PC-9 (cell line): ENCODE measurements around the gene NAPB. TPM values are rescaled to one million over a fixed set of nuclear protein-coding genes. Genes with fewer than 3 reads are reported as not detected.

Source experiments
- BruUV-seq: library from RNA; stranded (reverse); fragments of 400-500 nt; replicated peaks from 2 replicates; lab custom pipeline; 2021; lab: Mats Ljungman, UMichigan
- CTCF ChIA-PET: fragments of 300-600 bp; sonication (Branson Sonifier 250); formaldehyde crosslinking; loops from one replicate; lab custom pipeline; 2022; ENCODE audit warnings: antibody characterized with exemption; lab: Charles Lee
- POLR2A ChIA-PET: fragments of 300-600 bp; sonication (Branson Sonifier 250); formaldehyde crosslinking; loops from one replicate; lab custom pipeline; 2022; ENCODE audit warnings: antibody characterized with exemption; ENCODE audit not compliant: unreplicated experiment; lab: Charles Lee
- DNase-seq, 2 experiments: peaks; one replicate each; pipeline versions ENCODE4 v3.0.0 to v3.0.0-alpha.2; 2015 to 2022; ENCODE audit warnings: mixed read lengths in 1 of 2
- H2AFZ ChIP-seq: fragments of 200-600 bp; sonication (generic); 2 replicates; pipeline ENCODE4 v1.8.1; 2017; ENCODE audit warnings: antibody characterized with exemption
- H3F3A ChIP-seq: fragments of 200-600 bp; sonication (generic); 2 replicates; pipeline ENCODE4 v1.8.1; 2017; ENCODE audit warnings: antibody characterized with exemption, mild to moderate bottlenecking, low read depth; ENCODE audit not compliant: insufficient read depth
- H3K27ac ChIP-seq: fragments of 200-600 bp; sonication (generic); 2 replicates; pipeline ENCODE4 v1.6.1; 2016; ENCODE audit warnings: mixed run types
- H3K27me3 ChIP-seq: fragments of 200-600 bp; sonication (generic); 2 replicates; pipeline ENCODE4 v1.6.1; 2016; ENCODE audit warnings: low read depth, mixed run types; ENCODE audit not compliant: insufficient read depth
- H3K36me3 ChIP-seq: fragments of 200-600 bp; sonication (generic); 2 replicates; pipeline ENCODE4 v1.6.1; 2016; ENCODE audit warnings: low read depth, mixed run types
- H3K4me1 ChIP-seq: fragments of 200-600 bp; sonication (generic); replicated peaks from 2 replicates; pipeline ENCODE4 v1.6.1; 2016; ENCODE audit warnings: mixed run types; ENCODE audit not compliant: insufficient read depth
- H3K4me2 ChIP-seq: fragments of 200-600 bp; sonication (generic); 2 replicates; pipeline ENCODE4 v1.6.1; 2017; ENCODE audit warnings: mixed run types
- H3K4me3 ChIP-seq: fragments of 200-600 bp; sonication (generic); 2 replicates; pipeline ENCODE4 v1.6.1; 2016; ENCODE audit warnings: mixed run types
- H3K79me2 ChIP-seq: fragments of 200-600 bp; sonication (generic); 2 replicates; pipeline ENCODE4 v1.6.1; 2017; ENCODE audit warnings: low read depth, mixed run types
- H3K9me2 ChIP-seq: fragments of 200-600 bp; sonication (generic); 2 replicates; pipeline ENCODE4 v1.8.1; 2017; ENCODE audit warnings: mild to moderate bottlenecking; ENCODE audit not compliant: insufficient read depth
- H3K9me3 ChIP-seq: fragments of 200-600 bp; sonication (generic); 2 replicates; pipeline ENCODE4 v1.8.1; 2016; ENCODE audit warnings: low read depth; ENCODE audit not compliant: insufficient read depth
- H4K20me1 ChIP-seq: fragments of 200-600 bp; sonication (generic); 2 replicates; pipeline ENCODE4 v1.8.1; 2017; ENCODE audit not compliant: insufficient read depth
- EZH2 ChIP-seq: fragments of 200-600 bp; sonication (generic); IDR thresholded peaks from 2 replicates; pipeline ENCODE4 v1.8.0; 2017; ENCODE audit warnings: antibody characterized with exemption, low read depth
- intact Hi-C: fragments of 100-400 bp; cut with micrococcal nuclease; formaldehyde crosslinking; loops from one replicate; pipeline ENCODE4 v1.10.0; 2022; ENCODE audit not compliant: unreplicated experiment
- total RNA-seq: library from RNA; stranded (reverse); gene quantifications from 2 replicates; pipeline ENCODE4 v1.2.3, GENCODE V29; 2021
- TF ChIP-seq, protein P1 (sequence below): fragments of 200-600 bp; sonication (generic); conservative IDR thresholded peaks from 2 replicates; pipeline ENCODE4 v1.6.1; 2017; ENCODE audit warnings: mixed run types, antibody characterized with exemption, mild to moderate bottlenecking, moderate library complexity

NAPB gene
- total RNA-seq, 1 experiment from 2014 or later = 16.5 TPM

DNA sequence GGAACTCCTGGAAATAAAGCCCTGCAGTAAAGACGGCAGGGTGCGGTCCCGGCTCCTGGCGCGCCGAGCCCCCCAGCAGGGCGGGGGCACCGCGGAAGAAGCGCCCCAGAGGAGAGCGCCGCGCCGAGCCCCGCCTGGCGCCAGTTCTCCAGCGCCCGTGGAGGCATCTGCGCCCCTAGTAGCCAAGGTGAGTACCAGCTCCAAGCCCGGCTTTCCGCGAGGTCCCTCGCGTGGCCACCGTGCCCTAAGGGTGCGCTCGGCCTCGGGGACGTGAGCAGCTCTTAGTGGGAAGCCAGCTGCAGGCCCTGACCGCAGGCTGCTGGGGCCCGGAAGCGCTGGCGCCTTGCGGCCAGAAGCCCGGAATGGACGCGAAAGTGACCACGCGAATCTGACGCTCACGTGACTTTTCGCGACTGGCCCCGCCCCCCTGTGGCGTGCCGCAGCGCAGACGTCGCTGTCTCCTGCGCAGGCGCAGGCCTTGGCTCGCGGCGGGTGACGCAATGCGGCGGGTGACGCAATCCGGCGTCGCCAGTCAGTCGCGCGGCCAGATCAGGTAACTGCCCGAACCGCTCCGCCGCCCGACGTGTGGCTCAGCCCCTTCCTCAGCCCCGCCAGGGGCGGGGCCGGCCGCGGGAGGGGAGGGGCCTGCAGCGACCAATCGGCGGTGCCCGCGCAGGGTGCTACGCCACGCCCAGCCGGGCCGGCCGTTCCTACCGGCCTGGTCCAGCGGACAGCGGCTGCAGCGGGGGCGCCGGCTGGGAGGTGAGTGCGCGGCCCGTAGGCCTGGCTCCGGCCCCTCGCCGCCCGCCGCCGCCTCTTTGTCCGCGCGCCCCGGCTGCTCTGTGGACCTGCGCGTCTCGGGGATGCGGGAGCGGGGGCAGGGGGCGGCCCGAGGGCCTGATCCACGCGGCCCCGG is 59.6 kb downstream of the NAPB start, which contains the start of gene GZF1:
Gene GZF1, plus strand, starts transcription at position 707 of the 916 bp plus-strand sequence. CDS start 2,202 bp downstream, outside the sequence.
- H3K4me2 ChIP-seq = peak within 1 kb of the TSS; percentile 92
- peak within 1 kb of the TSS; percentile 89 for H3K27ac ChIP-seq
- H3K9me3 ChIP-seq = no peaks in the 10 kb centered on the region
- POLR2A ChIA-PET = interaction anchor here (0.6 kb wide), 2 partner anchors 965 to 986 kb away, joined by 3 to 5 read pairs; no protein-coding TSS in a partner anchor
- peaks cover 40% of the 10 kb centered on the region for H3K4me1 ChIP-seq
- no peak for TF ChIP-seq EZH2
- TF ChIP-seq, protein P1, sequence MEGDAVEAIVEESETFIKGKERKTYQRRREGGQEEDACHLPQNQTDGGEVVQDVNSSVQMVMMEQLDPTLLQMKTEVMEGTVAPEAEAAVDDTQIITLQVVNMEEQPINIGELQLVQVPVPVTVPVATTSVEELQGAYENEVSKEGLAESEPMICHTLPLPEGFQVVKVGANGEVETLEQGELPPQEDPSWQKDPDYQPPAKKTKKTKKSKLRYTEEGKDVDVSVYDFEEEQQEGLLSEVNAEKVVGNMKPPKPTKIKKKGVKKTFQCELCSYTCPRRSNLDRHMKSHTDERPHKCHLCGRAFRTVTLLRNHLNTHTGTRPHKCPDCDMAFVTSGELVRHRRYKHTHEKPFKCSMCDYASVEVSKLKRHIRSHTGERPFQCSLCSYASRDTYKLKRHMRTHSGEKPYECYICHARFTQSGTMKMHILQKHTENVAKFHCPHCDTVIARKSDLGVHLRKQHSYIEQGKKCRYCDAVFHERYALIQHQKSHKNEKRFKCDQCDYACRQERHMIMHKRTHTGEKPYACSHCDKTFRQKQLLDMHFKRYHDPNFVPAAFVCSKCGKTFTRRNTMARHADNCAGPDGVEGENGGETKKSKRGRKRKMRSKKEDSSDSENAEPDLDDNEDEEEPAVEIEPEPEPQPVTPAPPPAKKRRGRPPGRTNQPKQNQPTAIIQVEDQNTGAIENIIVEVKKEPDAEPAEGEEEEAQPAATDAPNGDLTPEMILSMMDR = no peak
- CTCF ChIA-PET = no interaction called here
- 0 out of 2 replicates have a peak, but pooled peaks cover 2% of the 10 kb centered on the region for H3K36me3 ChIP-seq
- 0 out of 2 replicates have a peak, but pooled peaks cover 9% of the 10 kb centered on the region for H4K20me1 ChIP-seq
- H3K79me2 ChIP-seq = peaks cover 45% of the 10 kb centered on the region
- peak within 1 kb of the TSS; percentile 89 for H2AFZ ChIP-seq
- peak; percentile 90 to 100 for DNase-seq
- no peaks in the 10 kb centered on the region for H3K9me2 ChIP-seq
- BruUV-seq = no TSS peak
- H3F3A ChIP-seq = peaks cover 24% of the 10 kb centered on the region
- no peaks in the 10 kb centered on the region for H3K27me3 ChIP-seq
- H3K4me3 ChIP-seq = peak within 1 kb of the TSS; percentile 80
- intact Hi-C loops = loop anchor here (1.0 kb wide), 1 partner anchor 60 kb away; the partner anchor contains the start of gene NAPB

GRCh38 chr20:23361119-23361475 is 60.2 kb downstream of the NAPB start:
- CTCF ChIA-PET = no interaction called here

GRCh38 chr20:23360531-23360930 is 60.8 kb downstream of the NAPB start:
- BruUV-seq = no TSS peak
- Histone ChIP-seq H2AFZ (no peak overlapping the region), H4K20me1 (0 out of 2 replicates have a peak, but pooled peaks cover 5% of the 10 kb centered on the region), H3K27ac (peak overlapping the region; percentile 89), H3F3A (peaks cover 24% of the 10 kb centered on the region), H3K4me1 (peaks cover 37% of the 10 kb centered on the region), H3K79me2 (peaks cover 33% of the 10 kb centered on the region), H3K4me2 (peak overlapping the region; percentile 92), H3K36me3 (0 out of 2 replicates have a peak, but pooled peaks cover 6% of the 10 kb centered on the region), H3K9me3 (no peaks in the 10 kb centered on the region), H3K27me3 (no peaks in the 10 kb centered on the region), H3K9me2 (no peaks in the 10 kb centered on the region), H3K4me3 (peak overlapping the region; percentile 76)
- CTCF ChIA-PET = no interaction called here
- POLR2A ChIA-PET = interaction anchor here (0.8 kb wide), 1 partner anchor 10 kb away, joined by 3 read pairs; the partner anchor contains the start of gene NXT1
- TF ChIP-seq EZH2 = no peak
- TF ChIP-seq, protein P1 = no peak
- intact Hi-C loops = no loop called here
- DNase-seq = no peak

More at GRCh38 chr20:23361119-23361475, 60.2 kb downstream of the NAPB start:
- TF ChIP-seq, protein P1 = no peak
- no peak for TF ChIP-seq EZH2
- H3K79me2 ChIP-seq = peaks cover 38% of the 10 kb centered on the region
- no peaks in the 10 kb centered on the region for H3K9me3 ChIP-seq
- no peaks in the 10 kb centered on the region for H3K9me2 ChIP-seq
- H2AFZ ChIP-seq = peak overlapping the region; percentile 89
- H3K27me3 ChIP-seq = no peaks in the 10 kb centered on the region
- H3K36me3 ChIP-seq = 0 out of 2 replicates have a peak, but pooled peaks cover under 1% of the 10 kb centered on the region
- H4K20me1 ChIP-seq = 0 out of 2 replicates have a peak, but pooled peaks cover 5% of the 10 kb centered on the region
- POLR2A ChIA-PET = interaction anchor here (0.6 kb wide), 1 partner anchor 965 kb away, joined by 3 read pairs; no protein-coding TSS in a partner anchor
- H3F3A ChIP-seq = peaks cover 24% of the 10 kb centered on the region
- H3K4me3 ChIP-seq = peak overlapping the region; percentile 76
- peak overlapping the region; percentile 89 for H3K27ac ChIP-seq
- H3K4me2 ChIP-seq = peak overlapping the region; percentile 92
- TSS peak; percentile 66 for BruUV-seq
- H3K4me1 ChIP-seq = peaks cover 38% of the 10 kb centered on the region
- intact Hi-C loops = no loop called here
- DNase-seq = peak in 1 of 2 experiments; percentile 61
